Esophagus muscularis mucosa (tissue), 4 donors: Measurements from ENCODE around the gene CC2D2A. TPM values are rescaled to one million over a fixed set of nuclear protein-coding genes. Genes with fewer than 3 reads are reported as not detected.
"Not testable (repeated sequence)": the region's sequence is repeated elsewhere in the genome, so short reads cannot be mapped to it uniquely, and the experiment has no call there.

Experiments used
- DNase-seq: peaks from one replicate; pipeline ENCODE4 v3.0.0-alpha.2; 2017; ENCODE audit errors: extremely low spot score
- H3K27ac ChIP-seq, 4 donors: fragments of 200-600 bp; sonication (generic); replicated peaks in 1 of 4; 1 replicate in 3 of 4; 2 replicates in 1 of 4; pipeline ENCODE4 v1.5.1; 2016 to 2019; ENCODE audit warnings: mild to moderate bottlenecking in 1 of 4
- H3K27me3 ChIP-seq, 4 donors: fragments of 200-600 bp; sonication (generic); one replicate each; pipeline versions ENCODE4 v1.5.1 to v1.6.0; 2016 to 2019
- H3K36me3 ChIP-seq, 4 donors: fragments of 200-600 bp; sonication (generic); one replicate each; pipeline ENCODE4 v1.5.1; 2016 to 2019
- H3K4me1 ChIP-seq, 4 donors: fragments of 200-600 bp; sonication (generic); one replicate each; pipeline ENCODE4 v1.5.1; 2016 to 2019
- H3K4me3 ChIP-seq, 4 donors: fragments of 200-600 bp; sonication (generic); 1 replicate in 2 of 4; 2 replicates in 2 of 4; pipeline ENCODE4 v1.5.1; 2016 to 2019; ENCODE audit warnings: mild to moderate bottlenecking in 4 of 4, moderate library complexity in 1 of 4
- H3K9me3 ChIP-seq, 4 donors: fragments of 200-600 bp; sonication (generic); 1 replicate in 3 of 4; 2 replicates in 1 of 4; pipeline ENCODE4 v1.5.1; 2016 to 2019
- CTCF ChIP-seq, 3 experiments: fragments of 200-600 bp in 2 of 3; fragments of 450-650 bp in 1 of 3; sonication (generic) in 2 of 3; IDR thresholded peaks; one replicate each; pipeline ENCODE4 v1.5.1; 2017 to 2019; ENCODE audit warnings: antibody characterized with exemption in 3 of 3, mild to moderate bottlenecking in 2 of 3, moderate library complexity in 1 of 3
- EP300 ChIP-seq: sonication (generic); formaldehyde crosslinking; IDR thresholded peaks from one replicate; pipeline ENCODE4 v1.6.1; 2017; ENCODE audit warnings: antibody characterized with exemption
- POLR2A ChIP-seq: fragments of 450-650 bp; IDR thresholded peaks from one replicate; pipeline ENCODE4 v1.6.1; 2017; ENCODE audit warnings: antibody characterized with exemption, moderate library complexity, mild to moderate bottlenecking, low read depth
- POLR2AphosphoS5 ChIP-seq, 2 donors: sonication (generic); formaldehyde crosslinking; IDR thresholded peaks; one replicate each; pipeline ENCODE4 v1.6.1; 2017; ENCODE audit warnings: antibody characterized with exemption in 2 of 2
- WGBS: methylation state at CpG from one replicate; pipeline ENCODE4 v1.1.5; 2018; 5-methylcytosine and 5-hydroxymethylcytosine counted together
- intact Hi-C: fragments of 100-400 bp; cut with DNase I; formaldehyde crosslinking; loops from one replicate; pipeline ENCODE4 v1.15.1; 2023
- total RNA-seq, 4 donors: library from RNA; depleted of rRNA; stranded (reverse); fragments of >200 nt; gene quantifications; one replicate each; pipeline versions ENCODE4 v1.1.0 to v1.2.1, GENCODE V29; 2016

CC2D2A gene
- total RNA-seq, 4 donors from 2014 or later = 23.0 to 59.7 (median 45.0) TPM

DNA sequence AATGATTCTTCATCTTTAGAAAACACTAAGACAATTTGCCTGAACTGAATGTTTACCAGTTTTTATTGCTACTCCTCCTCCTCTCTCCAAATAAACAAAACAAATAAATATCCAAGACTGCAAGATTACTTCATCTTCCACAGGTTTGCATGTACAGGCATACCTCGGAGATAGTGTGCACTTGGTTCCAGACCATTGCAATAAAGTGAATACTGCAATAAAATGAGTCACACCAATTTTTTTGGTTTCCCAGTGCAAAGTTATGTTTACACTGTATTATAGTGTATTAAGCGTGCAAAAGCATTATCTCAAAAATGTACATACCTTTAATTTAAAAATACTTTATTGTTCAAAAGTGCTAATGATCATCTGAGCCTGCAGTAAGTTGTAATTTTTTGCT lies 132.2 kb downstream of the CC2D2A start:
- H3K27me3 ChIP-seq = no peaks in the 10 kb centered on the region
- peaks cover 0 to 66% (median 45%) of the 10 kb centered on the region in 4 donors for H3K36me3 ChIP-seq
- intact Hi-C loops = no loop called here
- peaks cover 0 to 24% (median 18%) of the 10 kb centered on the region in 4 donors for H3K4me1 ChIP-seq
- peaks cover 0 to 6% (median 0%) of the 10 kb centered on the region in 4 donors for H3K9me3 ChIP-seq
- H3K4me3 ChIP-seq = no peak overlapping the region
- no peak for DNase-seq
- 98% methylated on average over 2 of the region's 2 CpGs for WGBS
- TF ChIP-seq POLR2AphosphoS5 (IDR thresholded peaks at IDR 0.05) (no peak), CTCF (IDR thresholded peaks at IDR 0.05) (no peak), EP300 (no peak), POLR2A (no peak)
- H3K27ac ChIP-seq = no peak overlapping the region

DNA sequence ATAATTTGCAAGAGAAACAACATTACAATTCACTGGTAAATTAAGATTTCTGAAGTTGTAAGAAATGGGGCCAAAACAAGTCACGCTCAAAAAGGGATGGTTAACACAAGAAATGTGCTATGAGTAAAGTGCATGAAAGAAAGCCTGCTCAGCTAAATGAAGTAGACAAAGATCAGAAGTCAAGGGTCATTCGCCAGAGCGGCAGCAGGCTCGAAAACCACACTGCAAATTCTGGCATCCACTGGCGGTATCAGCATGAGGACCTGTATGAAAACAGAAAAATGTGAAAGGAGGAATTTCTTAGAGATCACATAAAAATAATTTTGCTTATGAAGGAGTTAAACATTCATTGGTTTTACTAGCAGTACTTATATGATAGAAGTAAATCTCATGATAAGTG lies 135.9 kb downstream of the CC2D2A start:
- DNase-seq = no peak
- Histone ChIP-seq H3K27ac (no peak overlapping the region), H3K9me3 (peaks cover 0 to 6% (median 0%) of the 10 kb centered on the region in 4 donors), H3K27me3 (no peaks in the 10 kb centered on the region), H3K36me3 (peaks cover 0 to 47% (median 35%) of the 10 kb centered on the region in 4 donors), H3K4me1 (peaks cover 0 to 9% (median 0%) of the 10 kb centered on the region in 4 donors), H3K4me3 (no peak overlapping the region)
- WGBS = 91% methylated on average over 5 of the region's 5 CpGs
- intact Hi-C loops = no loop called here
- TF ChIP-seq EP300 (no peak), POLR2AphosphoS5 (IDR thresholded peaks at IDR 0.05) (no peak), CTCF (IDR thresholded peaks at IDR 0.05) (no peak), POLR2A (no peak)

DNA sequence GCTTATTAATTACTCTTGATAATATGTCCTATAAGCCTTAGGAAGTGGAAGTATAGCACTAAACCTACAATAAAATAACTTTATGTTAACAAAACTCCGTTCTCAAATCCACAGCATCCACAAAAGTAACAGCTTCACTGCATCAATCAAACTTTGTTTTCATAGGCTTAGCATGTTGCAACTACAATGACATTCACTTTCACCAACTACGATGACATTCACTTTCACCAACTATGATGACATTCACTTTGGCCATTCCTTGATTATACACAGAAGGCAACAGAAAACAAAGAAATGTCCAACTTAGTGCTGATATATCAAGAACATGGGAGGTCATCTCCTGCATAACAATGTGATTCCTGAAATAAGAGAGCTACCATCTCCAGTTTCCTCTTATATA lies 141.2 kb downstream of the CC2D2A start:
- no peak overlapping the region for H3K27ac ChIP-seq
- 68% methylated on average over 2 of the region's 2 CpGs for WGBS
- H3K4me1 ChIP-seq = peaks cover 0 to 9% (median 4%) of the 10 kb centered on the region in 4 donors
- H3K36me3 ChIP-seq = peaks cover 0 to 26% (median 10%) of the 10 kb centered on the region in 4 donors
- H3K4me3 ChIP-seq = no peak overlapping the region
- intact Hi-C loops = no loop called here
- H3K9me3 ChIP-seq = no peaks in the 10 kb centered on the region
- TF ChIP-seq EP300 (no peak), POLR2A (no peak), POLR2AphosphoS5 (IDR thresholded peaks at IDR 0.05) (no peak), CTCF (IDR thresholded peaks at IDR 0.05) (no peak)
- DNase-seq = no peak
- no peaks in the 10 kb centered on the region for H3K27me3 ChIP-seq

- Histone ChIP-seq H3K27me3 (no peaks in the 10 kb centered on the region), H3K27ac (no peak overlapping the region), H3K4me3 (no peak overlapping the region), H3K36me3 (peaks cover 0 to 32% (median 13%) of the 10 kb centered on the region in 4 donors), H3K9me3 (no peaks in the 10 kb centered on the region), H3K4me1 (peaks cover 0 to 13% (median 7%) of the 10 kb centered on the region in 4 donors)
- intact Hi-C loops = no loop called here
- no peak for DNase-seq
- TF ChIP-seq POLR2A = no peak
- TF ChIP-seq CTCF (IDR thresholded peaks at IDR 0.05) = no peak
- no peak for TF ChIP-seq POLR2AphosphoS5 (IDR thresholded peaks at IDR 0.05)
- no peak for TF ChIP-seq EP300
- 98% methylated on average over 2 of the region's 2 CpGs for WGBS
Measured at GRCh38 chr4:15612136-15612535, 142.5 kb downstream of the CC2D2A start.

- H3K4me1 ChIP-seq = peaks cover 0 to 13% (median 6%) of the 10 kb centered on the region in 4 donors
- WGBS = no CpG with 5 or more reads among the region's 24 CpGs
- intact Hi-C loops, H3K27ac ChIP-seq, H3K27me3 ChIP-seq, DNase-seq, H3K4me3 ChIP-seq: not testable (repeated sequence)
- H3K36me3 ChIP-seq = peaks cover 0 to 41% (median 21%) of the 10 kb centered on the region in 4 donors
- H3K9me3 ChIP-seq = peaks cover 0 to 10% (median 7%) of the 10 kb centered on the region in 4 donors
Measured at GRCh38 chr4:15614891-15615290, 145.2 kb downstream of the CC2D2A start.

GRCh38 chr4:15617407-15617806 lies 147.7 kb downstream of the CC2D2A start:
- H3K4me3 ChIP-seq, intact Hi-C loops, H3K27ac ChIP-seq, DNase-seq, H3K27me3 ChIP-seq: not testable (repeated sequence)
- Histone ChIP-seq H3K9me3 (peaks cover 0 to 17% (median 8%) of the 10 kb centered on the region in 4 donors), H3K4me1 (peaks cover 0 to 14% (median 6%) of the 10 kb centered on the region in 4 donors), H3K36me3 (peaks cover 0 to 29% (median 18%) of the 10 kb centered on the region in 4 donors)
- 95% methylated on average over 5 of the region's 5 CpGs for WGBS
